CD4-positive, alpha-beta T cell treated with Interleukin-21 for 1 hour (primary cell): ENCODE data around the gene PCDHA1.

Experiments
- DNase-seq: peaks from one replicate; pipeline ENCODE4 v3.0.0-alpha.2; 2020

Gene PCDHA1

DNA sequence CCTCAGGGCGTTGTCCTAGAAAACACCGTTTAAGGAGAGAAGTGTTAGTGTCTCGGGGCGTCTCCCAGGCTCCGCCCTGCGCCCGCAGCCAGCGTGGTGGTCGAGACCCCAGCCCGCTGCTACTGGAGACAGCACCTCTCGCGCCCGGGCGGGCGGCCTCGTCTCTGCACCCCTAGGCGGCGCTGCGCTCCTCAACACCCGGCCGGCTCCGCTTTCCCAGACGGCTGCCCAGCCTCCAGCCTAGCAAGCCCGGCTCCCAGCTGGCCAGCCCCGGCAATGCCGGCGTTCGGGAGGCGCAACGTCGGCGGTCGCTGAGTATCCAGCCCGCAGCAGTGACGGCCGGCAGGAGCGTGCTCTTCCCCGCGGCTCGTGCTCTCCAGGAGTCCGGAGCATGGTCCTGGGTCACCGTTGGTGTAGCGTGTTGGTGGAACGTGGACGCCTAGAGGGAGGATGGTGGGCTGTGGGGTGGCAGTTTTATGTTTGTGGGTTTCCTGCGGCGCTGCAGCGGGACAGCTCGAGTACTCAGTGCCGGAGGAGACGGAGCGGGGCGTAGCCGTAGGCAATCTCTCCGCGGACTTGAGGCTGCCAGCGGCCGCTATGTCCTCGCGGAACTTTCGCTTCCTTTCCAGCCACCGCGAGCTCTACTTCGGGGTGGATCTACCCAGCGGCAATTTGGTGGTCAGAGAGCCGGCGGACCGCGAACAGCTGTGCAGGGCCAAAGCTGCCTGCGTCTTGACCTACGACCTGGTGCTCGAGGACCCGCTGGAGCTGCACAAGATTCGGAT lies 140.7 kb downstream of the PCDHA1 start:
- peak; percentile 4 for DNase-seq

DNA sequence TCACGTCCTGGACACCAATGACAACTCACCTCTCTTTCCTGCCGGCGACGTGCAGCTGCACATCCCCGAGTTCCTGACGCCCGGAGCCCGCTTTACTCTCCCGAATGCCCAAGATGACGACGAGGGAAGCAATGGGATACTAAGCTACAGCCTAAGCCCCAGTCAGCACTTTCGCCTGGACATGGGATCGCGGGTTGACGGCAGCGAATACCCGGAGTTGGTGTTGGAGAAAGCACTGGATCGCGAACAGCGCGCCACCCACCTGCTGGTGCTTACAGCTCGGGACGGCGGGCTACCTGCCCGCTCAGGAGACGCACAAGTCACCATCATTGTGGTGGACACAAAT lies 141.3 kb downstream of the PCDHA1 start:
- DNase-seq = no peak

DNA sequence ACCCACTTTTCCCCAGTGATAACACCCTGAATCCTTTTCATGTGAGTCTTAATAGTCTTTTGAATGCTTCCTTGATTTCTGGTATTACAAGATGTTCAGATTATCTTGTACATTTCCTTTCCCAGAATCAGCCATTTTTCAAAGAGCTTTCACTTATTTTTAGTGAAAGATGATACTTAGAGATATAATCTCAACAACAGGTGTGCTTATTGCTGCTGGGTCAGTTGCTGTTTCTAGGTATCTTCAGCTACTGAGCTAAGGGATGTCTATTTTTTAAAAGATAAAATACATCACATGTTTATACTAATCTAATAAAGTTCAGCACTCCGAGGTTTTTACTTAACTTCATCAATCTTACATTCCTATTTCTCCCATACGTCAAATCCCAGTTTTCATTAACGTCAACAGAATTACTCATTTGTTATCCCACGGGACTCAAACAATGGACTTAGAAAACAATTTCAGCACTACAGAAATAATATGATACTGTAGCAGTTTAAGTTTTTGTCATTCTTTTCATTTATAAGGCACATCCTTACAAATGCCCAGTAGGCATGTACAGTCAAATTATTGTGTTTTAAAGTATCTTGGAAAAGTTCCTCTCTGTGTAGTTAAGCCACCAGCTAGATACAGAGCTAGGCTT lies 149.1 kb downstream of the PCDHA1 start:
- no peak for DNase-seq

DNA sequence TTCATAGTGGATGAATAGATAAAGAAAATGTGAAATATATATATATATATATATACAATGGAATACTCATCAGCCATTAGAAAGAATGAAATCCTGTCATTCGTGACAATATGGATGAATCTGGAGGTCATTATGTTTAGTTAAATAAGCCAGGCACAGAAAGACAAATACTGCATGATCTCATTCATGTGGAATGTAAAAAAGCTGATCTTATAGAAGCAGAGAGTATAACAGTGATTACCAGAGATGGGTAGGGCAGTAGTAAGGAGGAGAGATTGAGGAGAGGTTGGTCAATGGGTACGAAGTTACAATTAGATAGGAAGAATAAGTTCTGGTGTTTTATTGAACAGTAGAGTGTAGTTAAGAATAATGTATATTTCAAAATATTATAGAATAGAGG lies 160.6 kb downstream of the PCDHA1 start:
- no peak for DNase-seq

DNA sequence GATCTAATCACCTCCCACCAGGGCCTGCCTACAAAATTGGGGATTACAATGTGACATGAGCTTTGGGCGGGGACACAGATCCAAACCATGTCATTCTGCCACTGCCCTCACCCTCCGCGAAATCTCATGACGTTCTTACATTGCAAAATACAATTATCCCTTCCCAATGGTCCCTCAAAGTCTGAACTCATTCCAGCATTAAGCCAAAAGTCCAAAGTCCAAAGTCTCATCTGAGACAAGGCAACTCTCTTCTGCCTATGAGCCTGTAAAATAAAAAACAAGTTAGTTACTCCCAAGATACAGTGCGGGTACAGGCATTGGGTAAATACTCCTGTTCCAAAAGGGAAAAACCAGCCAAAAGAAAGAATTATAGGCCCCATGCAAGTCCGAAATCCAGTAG lies 165.7 kb downstream of the PCDHA1 start:
- DNase-seq = no peak

DNA sequence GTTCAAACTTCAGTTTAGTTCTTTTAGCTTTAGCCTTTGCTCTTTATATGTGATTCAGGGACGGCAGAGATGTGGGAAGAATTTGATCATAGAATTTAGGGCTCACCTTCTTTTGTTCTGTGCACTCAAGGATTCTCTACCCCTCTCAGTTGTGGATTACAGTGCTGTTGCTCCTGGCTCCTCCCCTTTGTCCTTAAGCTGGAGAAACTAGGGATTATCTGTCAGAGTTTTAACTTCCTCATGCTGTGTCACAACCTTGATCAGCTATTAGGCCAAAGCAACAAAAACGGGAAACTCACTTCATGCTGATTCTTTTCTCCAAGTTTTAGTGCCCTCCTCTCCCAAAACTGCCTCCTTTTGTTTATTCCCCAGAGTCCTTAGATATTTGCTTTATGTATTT lies 167.3 kb downstream of the PCDHA1 start:
- DNase-seq = no peak

DNA sequence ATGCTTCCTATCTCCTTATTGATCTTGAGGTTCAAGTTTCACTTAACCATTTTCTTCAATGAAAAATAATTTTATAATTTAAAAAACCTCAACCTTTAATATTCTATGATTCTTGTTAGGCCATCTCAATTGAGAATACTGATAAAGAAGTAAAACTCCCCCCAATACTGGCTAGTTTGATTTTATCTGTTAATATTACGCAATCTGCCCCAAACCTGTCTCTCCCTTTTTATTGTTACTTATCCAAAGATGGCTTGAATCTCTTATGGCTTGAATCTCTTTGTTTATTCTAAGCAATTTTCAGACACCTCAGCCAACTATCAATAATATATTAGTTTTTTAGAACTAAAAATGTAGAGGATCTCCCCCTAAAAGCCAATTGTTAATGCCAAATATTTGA lies 176.2 kb downstream of the PCDHA1 start:
- no peak for DNase-seq

DNA sequence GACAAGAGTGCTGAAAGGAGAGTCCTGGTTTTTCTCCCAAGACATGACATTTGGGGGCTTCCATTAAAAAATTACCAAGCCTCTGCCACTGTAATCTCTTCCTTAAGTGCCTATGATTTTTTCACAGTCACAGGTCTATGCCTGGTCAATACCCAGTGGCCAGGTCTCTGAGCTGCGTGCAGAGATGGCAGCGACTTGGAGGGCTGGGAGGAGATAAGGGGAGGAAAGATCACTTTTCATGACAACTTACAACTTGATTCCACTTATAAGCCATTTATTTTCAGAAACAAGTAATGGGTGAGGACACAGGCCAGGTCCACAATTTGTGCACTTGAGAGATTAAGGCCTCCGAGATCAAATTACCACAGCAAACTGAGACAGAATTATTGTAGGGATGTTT lies 178.4 kb downstream of the PCDHA1 start:
- DNase-seq = no peak

DNA sequence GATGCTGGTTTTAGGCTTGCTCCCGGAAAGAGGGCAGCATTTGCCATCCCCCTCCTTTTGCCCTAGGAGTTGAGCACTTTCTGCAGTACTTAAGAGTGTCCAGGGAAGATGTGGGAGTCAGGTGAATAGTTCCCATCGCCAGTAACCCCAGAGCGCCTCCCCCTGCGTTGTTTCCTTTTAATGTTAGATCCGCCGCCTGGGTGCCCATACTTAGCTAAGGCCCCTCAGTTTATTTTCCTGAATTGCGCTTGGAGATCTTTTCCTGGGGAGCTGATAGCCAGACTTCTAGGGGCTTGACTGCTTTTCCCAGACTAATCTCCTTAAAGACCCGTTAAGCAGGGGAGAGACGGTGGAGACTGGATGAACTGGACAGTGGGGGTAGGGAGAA lies 180.0 kb downstream of the PCDHA1 start:
- no peak for DNase-seq

DNA sequence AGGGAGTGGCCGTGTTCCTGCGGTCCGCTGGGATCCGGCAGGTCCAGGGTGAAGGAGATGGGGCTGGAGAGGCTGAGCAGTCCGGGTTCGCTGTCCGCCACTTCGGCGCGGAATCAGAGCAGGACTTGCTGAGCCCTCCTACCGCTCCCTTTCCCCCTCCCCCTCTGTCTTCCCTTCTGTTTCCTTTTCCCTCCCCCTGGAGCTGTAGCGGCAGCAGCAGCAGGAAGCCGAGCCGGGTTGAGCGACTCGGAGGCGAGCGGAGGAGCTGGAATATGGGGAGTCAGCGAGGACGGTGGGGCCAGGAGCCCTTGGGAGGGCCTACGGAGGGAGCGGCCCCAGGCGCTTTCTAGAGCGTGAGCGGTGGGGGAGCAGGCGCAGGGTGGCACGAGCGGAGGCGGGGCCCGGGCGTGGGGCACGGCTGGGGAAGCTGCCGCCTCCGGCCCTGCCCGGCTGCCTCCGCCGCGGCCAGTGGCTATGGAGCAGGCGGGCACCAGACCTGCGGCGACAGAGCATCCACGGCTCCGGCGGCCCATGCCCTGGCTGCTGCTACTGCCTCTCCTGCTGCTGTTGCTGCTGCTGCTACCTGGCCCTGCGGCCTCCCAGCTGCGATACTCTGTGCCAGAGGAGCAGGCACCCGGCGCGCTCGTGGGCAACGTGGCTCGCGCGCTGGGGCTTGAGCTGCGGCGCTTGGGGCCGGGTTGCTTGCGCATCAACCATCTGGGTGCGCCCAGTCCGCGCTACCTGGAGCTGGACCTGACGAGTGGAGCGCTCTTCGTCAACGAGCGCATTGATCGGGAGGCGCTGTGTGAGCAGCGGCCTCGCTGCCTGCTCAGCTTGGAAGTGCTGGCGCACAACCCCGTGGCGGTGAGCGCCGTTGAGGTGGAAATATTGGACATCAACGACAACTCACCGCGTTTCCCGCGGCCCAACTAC lies 180.6 kb downstream of the PCDHA1 start, which contains the start of gene PCDHAC2:
PCDHAC2 (plus strand) TSS at position 184 of the 933 bp plus-strand sequence; CDS start at position 475, 291 bp downstream.
- no peak for DNase-seq

DNA sequence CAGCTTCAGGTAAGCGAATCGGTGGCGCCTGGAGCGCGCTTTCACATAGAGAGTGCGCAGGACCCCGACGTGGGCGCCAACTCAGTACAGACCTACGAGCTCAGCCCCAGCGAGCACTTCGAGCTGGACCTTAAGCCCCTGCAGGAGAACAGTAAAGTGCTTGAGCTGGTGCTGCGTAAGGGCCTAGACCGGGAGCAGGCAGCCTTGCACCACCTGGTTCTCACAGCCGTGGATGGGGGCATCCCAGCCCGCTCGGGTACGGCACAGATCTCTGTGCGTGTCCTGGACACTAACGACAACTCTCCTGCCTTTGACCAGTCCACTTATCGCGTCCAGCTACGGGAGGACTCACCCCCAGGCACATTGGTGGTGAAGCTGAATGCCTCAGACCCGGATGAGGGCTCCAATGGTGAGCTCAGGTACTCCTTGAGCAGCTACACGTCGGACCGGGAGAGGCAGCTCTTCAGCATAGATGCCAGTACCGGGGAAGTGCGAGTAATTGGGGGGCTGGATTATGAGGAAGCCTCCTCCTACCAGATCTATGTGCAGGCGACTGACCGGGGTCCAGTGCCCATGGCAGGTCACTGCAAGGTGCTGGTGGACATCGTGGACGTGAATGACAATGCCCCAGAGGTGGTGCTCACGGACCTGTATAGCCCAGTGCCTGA lies 181.4 kb downstream of the PCDHA1 start:
- DNase-seq = no peak

DNA sequence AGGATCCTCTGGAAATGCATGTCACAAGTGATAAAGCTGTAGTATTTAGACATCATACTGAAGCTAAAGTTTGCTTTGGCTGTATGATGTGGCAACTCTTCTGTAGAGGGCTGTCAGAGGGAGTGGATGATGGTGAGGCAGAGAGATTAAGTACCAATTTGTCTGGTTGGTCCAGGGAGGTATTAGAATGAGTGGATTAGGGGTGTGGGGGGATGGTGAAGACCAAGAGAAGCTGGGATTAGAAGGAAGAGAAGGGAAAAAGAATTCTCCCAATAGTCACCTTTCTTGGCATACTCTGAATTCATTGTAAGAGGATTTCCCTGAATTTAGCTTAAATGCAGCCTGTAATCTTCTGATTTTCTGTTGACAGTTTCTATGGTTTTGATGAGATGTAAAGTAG lies 183.9 kb downstream of the PCDHA1 start:
- DNase-seq = no peak

DNA sequence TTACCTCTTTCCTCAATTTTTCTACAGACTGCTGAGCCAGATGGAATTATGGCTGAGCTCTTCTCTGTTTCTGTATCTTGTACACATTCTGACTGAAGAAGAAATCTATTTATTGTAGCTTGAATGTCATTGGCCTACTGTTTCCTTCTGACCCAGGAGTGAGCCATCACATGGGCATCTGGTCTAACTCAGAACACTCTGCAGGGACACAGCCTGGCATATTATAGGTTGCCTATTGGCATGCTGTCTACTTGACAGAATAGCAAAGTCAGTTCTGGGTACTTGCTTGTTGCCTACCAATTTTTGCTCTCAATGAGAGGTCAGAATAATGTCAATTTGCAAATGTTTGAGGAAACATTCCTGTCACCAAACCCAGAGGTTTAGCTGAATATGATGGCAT lies 187.6 kb downstream of the PCDHA1 start:
- DNase-seq = no peak

DNA sequence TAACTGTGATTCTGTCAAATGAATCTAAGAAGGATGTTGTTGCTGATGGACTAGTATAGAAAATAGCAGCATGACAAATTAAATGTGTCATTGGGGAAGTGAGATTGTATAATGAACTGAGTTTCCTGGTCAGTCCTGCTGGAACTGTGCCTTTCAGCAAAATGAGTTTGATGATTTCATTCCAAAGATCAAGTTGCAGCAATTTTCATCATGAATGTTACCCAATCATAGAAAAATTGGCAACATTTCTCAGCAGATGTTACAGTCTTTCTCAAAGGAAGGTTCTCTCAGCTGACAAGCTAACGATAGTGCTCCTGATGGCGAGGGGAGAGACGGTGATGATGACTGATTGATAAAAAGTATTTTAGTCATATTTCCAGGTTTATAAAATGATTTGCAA lies 191.1 kb downstream of the PCDHA1 start:
- DNase-seq = no peak

DNA sequence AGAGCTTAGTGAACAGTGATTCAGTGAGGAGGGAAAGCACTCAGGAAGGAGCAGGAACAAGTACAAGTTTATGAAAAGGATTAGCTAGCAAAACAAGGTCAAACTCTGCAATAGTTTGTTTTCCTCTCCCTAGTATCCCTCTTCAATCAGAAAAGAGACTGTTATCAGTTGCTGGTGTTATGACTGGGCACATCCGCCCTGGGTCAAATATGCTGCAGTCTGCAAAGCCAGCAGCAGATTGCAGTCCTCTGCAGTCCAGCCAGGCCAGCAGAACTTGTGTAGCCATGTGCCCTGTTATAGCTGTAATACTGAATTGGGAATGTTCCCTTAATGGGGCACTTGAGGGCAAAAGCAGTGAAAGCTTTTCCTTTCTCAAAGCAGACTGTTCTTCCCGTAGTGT lies 192.3 kb downstream of the PCDHA1 start:
- no peak for DNase-seq

DNA sequence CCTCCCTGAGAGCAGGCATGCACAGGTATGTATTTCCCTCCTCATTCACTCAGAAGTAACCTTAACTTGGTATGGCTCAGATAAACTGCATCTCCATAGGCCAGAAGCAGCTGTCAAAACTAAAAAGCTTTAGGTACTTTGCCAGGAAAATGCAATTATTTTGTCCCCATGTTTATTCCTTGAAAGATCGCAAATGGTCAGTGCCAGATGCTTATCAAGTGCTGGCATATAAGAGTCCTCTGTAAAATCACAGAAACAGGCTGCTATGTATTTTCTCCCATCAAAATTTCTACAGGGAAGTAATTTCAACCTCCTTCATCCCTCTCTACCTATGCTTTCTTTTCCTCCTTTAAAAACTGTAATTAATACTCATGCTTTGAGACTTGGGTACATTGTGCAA lies 193.0 kb downstream of the PCDHA1 start:
- DNase-seq = no peak

DNA sequence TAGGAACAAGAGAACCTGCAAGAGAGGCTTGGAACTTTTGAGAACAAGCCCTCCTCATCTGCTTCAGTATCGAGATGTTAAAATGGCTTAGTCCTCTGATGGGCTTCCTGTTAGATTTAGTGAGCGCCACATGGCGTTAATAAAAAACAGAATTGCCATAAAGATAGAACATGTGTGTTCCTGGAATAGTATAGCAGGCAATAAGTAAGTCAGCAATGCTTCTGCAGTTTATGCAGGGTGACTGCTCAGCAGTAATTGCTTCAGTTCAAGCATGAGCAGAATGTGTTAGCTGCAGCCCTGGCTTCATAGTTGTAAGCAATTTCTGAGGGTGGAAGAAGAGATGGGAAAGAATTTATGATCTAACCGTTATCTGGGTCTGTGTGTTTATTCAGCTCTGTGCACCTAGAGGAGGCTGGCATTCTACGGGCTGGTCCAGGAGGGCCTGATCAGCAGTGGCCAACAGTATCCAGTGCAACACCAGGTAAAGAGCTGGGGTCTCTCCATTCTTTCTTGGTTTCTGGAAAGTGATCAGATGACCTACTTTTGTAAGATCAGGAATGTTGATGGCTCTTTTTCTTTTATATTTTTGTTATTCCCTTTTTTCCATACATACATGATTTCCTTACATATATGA lies 196.3 kb downstream of the PCDHA1 start:
- no peak for DNase-seq

DNA sequence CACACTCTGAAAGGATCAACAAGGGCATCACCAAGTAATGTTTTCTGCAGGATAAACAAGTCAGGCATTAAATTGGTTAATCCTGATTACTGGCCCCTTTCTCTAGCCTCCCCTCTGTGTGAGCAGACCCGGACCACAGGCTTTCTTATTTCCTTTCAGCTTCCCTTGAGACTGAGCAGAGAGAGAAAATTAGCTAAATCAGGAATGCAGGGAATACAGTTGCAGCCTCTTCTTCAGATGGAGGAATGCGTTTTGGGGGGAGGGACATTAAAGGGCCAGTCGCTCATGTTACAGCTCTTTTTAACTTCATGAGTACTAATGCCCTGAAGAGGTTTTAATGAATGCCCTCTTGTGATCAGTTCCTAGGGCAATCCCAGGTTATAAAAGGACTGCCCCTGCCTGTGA lies 200.2 kb downstream of the PCDHA1 start:
- no peak for DNase-seq

DNA sequence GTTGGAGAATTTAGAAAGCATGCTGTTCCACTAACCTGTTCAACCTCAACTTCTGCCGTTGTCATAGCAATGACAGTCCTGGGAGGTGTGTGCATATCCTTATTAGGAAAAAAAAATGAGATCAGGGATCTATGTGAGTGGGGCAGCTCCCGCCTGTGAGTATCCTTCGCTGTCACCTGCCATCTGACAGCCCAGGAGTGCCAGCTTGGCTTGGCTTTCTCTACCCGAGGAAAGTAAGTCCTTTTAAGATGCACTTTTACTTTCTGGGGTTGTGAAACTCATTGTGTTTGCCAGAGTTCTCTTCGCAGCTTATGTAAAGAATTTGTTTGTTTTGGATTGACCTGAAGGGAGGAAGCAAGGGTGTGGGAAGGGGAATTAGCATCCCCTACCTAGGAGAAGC lies 202.2 kb downstream of the PCDHA1 start:
- DNase-seq = no peak

DNA sequence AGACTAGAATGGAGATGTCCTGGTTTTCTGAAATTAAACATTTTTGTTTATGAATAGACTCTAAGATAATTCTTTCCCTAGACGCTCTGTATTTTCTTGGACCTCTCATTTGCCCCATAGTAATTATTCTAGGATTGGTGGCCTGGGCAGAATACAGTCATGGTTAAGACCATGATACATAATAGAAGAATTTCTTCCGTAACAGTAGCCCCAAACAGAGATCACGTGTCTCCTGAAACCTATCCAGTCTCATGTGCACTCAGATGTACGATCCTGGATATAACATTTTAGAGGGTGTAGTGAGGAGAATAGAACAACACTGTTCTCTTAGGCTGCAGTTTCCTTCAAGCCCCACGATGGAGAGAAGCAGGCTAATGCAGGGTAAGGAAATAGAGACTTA lies 202.7 kb downstream of the PCDHA1 start:
- DNase-seq = no peak

DNA sequence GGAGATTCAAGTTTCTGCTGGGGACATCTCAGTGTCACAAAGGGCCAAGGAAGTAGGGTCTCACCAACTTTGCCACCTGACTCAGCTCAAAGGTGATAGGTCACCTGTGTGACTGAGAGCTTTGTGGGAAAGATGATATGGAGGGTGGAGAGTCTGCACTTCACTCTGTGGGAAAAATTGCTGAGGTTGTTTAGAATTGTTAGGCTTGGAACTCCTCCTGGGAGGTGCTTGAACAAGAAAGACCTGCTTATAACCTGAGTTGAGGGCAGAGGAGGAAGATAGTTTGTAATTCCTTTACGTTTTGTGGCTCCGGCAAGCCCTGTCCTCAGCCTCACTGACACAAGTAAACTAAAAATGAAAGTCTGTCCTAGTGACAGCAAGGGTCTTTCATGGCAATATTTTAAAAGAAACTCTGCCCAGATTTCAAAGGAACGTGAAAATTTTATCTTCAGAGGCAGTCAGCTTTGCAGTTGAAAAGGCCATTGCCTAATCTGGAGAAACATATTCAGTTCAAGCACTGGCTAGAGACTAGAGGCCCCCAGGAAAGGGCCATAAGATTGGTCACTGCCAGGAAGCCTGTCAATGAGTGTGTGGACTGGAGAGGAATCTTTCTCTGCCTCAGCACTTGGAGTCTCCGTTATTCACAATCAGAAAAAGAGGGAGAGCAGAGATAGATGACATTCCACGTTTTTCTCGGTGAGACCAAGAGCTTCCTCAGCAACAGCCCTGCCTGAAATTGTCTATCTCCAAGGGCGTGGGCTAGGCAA lies 203.5 kb downstream of the PCDHA1 start:
- no peak for DNase-seq

DNA sequence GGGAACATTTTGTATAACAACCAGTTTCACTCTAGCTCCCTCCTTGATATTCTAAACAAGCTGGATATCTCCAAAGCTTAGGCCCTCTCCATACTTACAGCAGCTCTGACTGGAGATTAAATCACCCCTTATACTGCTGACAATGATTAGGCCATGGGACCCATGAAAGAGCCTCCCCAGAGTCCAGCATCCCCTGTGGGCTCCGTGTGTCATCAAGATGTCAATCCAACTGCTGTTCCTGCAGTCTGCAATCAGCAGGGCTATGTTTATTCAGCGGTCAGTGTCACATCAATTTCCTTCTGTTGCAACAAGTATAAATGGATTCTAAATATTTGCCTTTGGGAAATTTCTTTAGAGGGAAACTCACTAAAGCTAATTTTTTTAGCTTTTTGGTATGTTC lies 206.9 kb downstream of the PCDHA1 start:
- no peak for DNase-seq
